ENCODE measurements around the gene IPO11.

Gene IPO11

DNA sequence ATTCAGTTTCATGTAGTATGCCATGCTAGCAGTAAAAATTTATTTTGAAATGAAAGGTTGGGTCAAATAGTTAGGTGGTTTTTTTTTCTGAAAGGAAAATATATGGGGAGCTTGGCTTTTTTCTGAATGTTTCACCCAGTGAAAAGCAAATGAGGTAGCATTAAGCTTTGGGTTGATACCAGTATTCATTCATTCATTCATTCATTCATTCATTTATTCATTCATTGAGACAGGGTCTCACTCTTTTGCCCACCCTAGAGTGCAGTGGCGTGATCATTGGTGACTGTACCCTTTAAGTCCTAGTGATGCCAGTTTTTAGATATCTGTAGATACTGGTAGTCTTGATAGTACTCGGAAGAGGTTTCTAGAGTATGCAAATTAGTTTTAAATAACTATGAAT, 123.7 kb downstream of the IPO11 start:
- H3K36me3 ChIP-seq (ENCODE audit: control insufficient read depth in 2 of 2, insufficient read depth in 2 of 2, low read length in 2 of 2) = peaks cover 0 to 5% of the 10 kb centered on the region in 2 donors
- no peak overlapping the region for H3K9ac ChIP-seq (ENCODE audit: low read depth in 1 of 2, low read length in 2 of 2)
- H3K4me3 ChIP-seq (ENCODE audit: low read length in 2 of 2) = no peak overlapping the region
- no peaks in the 10 kb centered on the region for H3K9me3 ChIP-seq (ENCODE audit: control insufficient read depth in 2 of 2, low read length in 2 of 2)
- H3K27me3 ChIP-seq (ENCODE audit: control insufficient read depth in 2 of 2, insufficient read depth in 2 of 2, low read length in 2 of 2) = no peaks in the 10 kb centered on the region
- H3K27ac ChIP-seq (ENCODE audit: low read depth in 2 of 2, low read length in 2 of 2) = no peak overlapping the region
- no peaks in the 10 kb centered on the region for H3K4me1 ChIP-seq (ENCODE audit: control insufficient read depth in 2 of 2, insufficient read depth in 2 of 2, low read length in 2 of 2)

DNA sequence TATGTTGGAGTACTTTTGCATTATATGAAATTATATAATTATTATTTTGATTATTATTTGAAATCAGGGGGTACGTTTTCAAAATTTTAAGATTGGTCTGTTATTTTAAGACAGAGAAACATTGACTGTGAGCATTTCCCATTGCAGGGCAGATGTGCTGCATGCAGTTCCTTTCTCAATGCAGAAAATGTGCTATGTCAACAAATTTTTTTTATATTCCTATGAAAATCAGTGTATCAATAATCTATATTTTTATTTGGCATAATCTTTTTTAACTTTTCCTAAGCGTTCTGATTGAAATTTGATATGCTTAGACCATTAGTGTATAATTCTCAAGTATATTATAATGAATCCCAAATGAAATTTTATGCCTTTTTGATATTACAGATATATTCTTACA, 124.2 kb downstream of the IPO11 start:
- Histone ChIP-seq H3K27me3 (ENCODE audit: control insufficient read depth in 2 of 2, insufficient read depth in 2 of 2, low read length in 2 of 2) (no peaks in the 10 kb centered on the region), H3K9me3 (ENCODE audit: control insufficient read depth in 2 of 2, low read length in 2 of 2) (no peaks in the 10 kb centered on the region), H3K27ac (ENCODE audit: low read depth in 2 of 2, low read length in 2 of 2) (no peak overlapping the region), H3K9ac (ENCODE audit: low read depth in 1 of 2, low read length in 2 of 2) (no peak overlapping the region), H3K4me1 (ENCODE audit: control insufficient read depth in 2 of 2, insufficient read depth in 2 of 2, low read length in 2 of 2) (no peaks in the 10 kb centered on the region), H3K36me3 (ENCODE audit: control insufficient read depth in 2 of 2, insufficient read depth in 2 of 2, low read length in 2 of 2) (peaks cover 0 to 3% of the 10 kb centered on the region in 2 donors), H3K4me3 (ENCODE audit: low read length in 2 of 2) (no peak overlapping the region)

DNA sequence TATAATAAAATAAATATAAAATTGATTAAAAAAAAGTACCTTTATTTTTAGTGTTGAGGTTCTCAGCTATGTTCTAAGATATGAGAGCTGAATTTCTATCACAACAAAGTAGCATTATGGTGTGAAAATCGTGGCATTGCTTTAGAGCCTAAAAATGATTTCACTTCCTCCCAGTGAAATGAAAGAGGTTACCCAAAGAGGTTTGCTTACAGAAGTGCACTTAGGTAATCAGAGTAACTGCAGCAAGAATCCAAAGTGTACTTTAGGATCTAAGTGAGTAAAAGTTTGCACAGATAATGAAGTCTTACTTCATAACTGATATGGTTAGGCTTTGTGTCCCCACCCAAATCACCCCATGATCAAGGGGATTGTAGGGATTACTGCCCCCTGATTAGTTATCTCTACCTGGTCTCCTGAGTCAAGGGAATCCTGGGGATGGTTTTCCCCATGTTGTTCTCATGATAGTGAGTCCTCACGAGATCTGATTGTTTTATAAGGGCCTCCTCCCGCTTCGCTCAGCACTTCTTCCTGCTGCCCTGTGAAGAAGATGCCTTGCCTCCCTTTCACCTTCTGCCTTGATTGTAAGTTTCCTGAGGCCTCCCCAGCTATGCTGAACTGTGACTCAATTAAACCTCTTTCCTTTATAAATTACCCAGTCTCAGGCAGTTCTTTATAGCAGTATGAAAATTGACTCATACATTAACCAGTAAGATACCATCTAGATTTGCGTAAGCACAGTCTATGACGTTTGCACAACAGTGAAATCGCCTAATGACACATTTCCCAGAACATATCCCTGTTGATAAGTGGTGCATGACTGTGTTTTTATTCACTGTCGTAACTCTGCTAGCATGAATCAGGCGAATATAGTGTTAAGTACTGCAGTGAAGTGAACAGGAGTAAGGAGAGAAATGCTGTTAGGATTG, 125.7 kb downstream of the IPO11 start:
- H3K4me1 ChIP-seq (ENCODE audit: control insufficient read depth in 2 of 2, insufficient read depth in 2 of 2, low read length in 2 of 2) = no peaks in the 10 kb centered on the region
- no peak overlapping the region for H3K27ac ChIP-seq (ENCODE audit: low read depth in 2 of 2, low read length in 2 of 2)

DNA sequence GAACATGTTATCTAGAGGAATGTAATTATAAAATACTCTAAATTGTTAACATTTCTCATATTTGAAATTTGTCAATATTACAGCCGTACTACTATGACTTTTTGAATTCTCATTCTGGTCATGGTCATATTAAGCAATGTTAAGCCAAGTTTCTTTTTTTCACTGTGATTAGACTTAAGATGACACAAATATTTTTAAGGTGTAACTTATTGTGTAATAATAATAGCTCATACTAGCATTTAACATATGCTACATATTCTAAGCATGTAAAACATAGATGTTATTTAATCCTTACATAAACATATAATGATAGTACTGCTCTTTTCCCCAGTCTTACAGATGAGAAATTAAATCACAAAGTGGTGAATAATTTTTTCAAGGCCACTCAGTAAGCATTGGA, 130.2 kb downstream of the IPO11 start:
- H3K27me3 ChIP-seq (ENCODE audit: control insufficient read depth in 2 of 2, insufficient read depth in 2 of 2, low read length in 2 of 2) = no peaks in the 10 kb centered on the region
- peaks cover 0 to 4% of the 10 kb centered on the region in 2 donors for H3K36me3 ChIP-seq (ENCODE audit: control insufficient read depth in 2 of 2, insufficient read depth in 2 of 2, low read length in 2 of 2)
- no peaks in the 10 kb centered on the region for H3K9me3 ChIP-seq (ENCODE audit: control insufficient read depth in 2 of 2, low read length in 2 of 2)
- no peak overlapping the region for H3K27ac ChIP-seq (ENCODE audit: low read depth in 2 of 2, low read length in 2 of 2)
- no peak overlapping the region for H3K9ac ChIP-seq (ENCODE audit: low read depth in 1 of 2, low read length in 2 of 2)
- H3K4me1 ChIP-seq (ENCODE audit: control insufficient read depth in 2 of 2, insufficient read depth in 2 of 2, low read length in 2 of 2) = no peaks in the 10 kb centered on the region
- H3K4me3 ChIP-seq (ENCODE audit: low read length in 2 of 2) = no peak overlapping the region

More for the DNA sequence above, 125.7 kb downstream of the IPO11 start:
- Histone ChIP-seq H3K4me3 (ENCODE audit: low read length in 2 of 2) (no peak overlapping the region), H3K27me3 (ENCODE audit: control insufficient read depth in 2 of 2, insufficient read depth in 2 of 2, low read length in 2 of 2) (no peaks in the 10 kb centered on the region), H3K36me3 (ENCODE audit: control insufficient read depth in 2 of 2, insufficient read depth in 2 of 2, low read length in 2 of 2) (peaks cover 0 to 4% of the 10 kb centered on the region in 2 donors), H3K9me3 (ENCODE audit: control insufficient read depth in 2 of 2, low read length in 2 of 2) (no peaks in the 10 kb centered on the region), H3K9ac (ENCODE audit: low read depth in 1 of 2, low read length in 2 of 2) (no peak overlapping the region)

GRCh38 chr5:62547945-62548630, 135.5 kb downstream of the IPO11 start:
- no peak overlapping the region for H3K4me3 ChIP-seq (ENCODE audit: low read length in 2 of 2)
- H3K27ac ChIP-seq (ENCODE audit: low read depth in 2 of 2, low read length in 2 of 2) = no peak overlapping the region
- no peaks in the 10 kb centered on the region for H3K9me3 ChIP-seq (ENCODE audit: control insufficient read depth in 2 of 2, low read length in 2 of 2)

DNA sequence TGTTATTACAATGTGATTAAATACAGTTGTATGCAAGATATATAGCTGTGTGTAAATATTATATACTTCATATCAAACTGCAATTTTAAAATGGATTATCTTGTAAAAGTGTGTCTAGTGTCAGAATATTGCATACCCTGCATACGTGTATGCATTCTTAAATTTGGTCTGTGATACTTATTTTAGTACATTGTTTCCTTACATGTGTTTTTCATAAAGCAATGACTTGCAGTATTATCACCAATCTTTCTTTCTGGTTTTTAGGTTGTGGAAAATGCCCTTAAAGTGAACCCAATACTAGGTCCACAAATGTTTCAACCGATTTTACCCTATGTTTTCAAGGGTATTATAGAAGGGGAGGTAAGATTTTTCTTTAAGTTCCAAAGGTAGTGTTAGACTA, 137.5 kb downstream of the IPO11 start:
- no peaks in the 10 kb centered on the region for H3K4me1 ChIP-seq (ENCODE audit: control insufficient read depth in 2 of 2, insufficient read depth in 2 of 2, low read length in 2 of 2)
- no peaks in the 10 kb centered on the region for H3K9me3 ChIP-seq (ENCODE audit: control insufficient read depth in 2 of 2, low read length in 2 of 2)
- H3K27ac ChIP-seq (ENCODE audit: low read depth in 2 of 2, low read length in 2 of 2) = no peak overlapping the region
- no peaks in the 10 kb centered on the region for H3K27me3 ChIP-seq (ENCODE audit: control insufficient read depth in 2 of 2, insufficient read depth in 2 of 2, low read length in 2 of 2)
- H3K4me3 ChIP-seq (ENCODE audit: low read length in 2 of 2) = no peak overlapping the region
- no peak overlapping the region for H3K9ac ChIP-seq (ENCODE audit: low read depth in 1 of 2, low read length in 2 of 2)
- H3K36me3 ChIP-seq (ENCODE audit: control insufficient read depth in 2 of 2, insufficient read depth in 2 of 2, low read length in 2 of 2) = peaks cover 2 to 3% of the 10 kb centered on the region in 2 donors

More at GRCh38 chr5:62547945-62548630, 135.5 kb downstream of the IPO11 start:
- Histone ChIP-seq H3K27me3 (ENCODE audit: control insufficient read depth in 2 of 2, insufficient read depth in 2 of 2, low read length in 2 of 2) (no peaks in the 10 kb centered on the region), H3K36me3 (ENCODE audit: control insufficient read depth in 2 of 2, insufficient read depth in 2 of 2, low read length in 2 of 2) (peaks cover 2 to 3% of the 10 kb centered on the region in 2 donors), H3K4me1 (ENCODE audit: control insufficient read depth in 2 of 2, insufficient read depth in 2 of 2, low read length in 2 of 2) (no peaks in the 10 kb centered on the region), H3K9ac (ENCODE audit: low read depth in 1 of 2, low read length in 2 of 2) (no peak overlapping the region)

GRCh38 chr5:62555930-62556329, 143.4 kb downstream of the IPO11 start:
- Histone ChIP-seq H3K27ac (ENCODE audit: low read depth in 2 of 2, low read length in 2 of 2) (no peak overlapping the region), H3K4me1 (ENCODE audit: control insufficient read depth in 2 of 2, insufficient read depth in 2 of 2, low read length in 2 of 2) (no peaks in the 10 kb centered on the region), H3K9ac (ENCODE audit: low read depth in 1 of 2, low read length in 2 of 2) (no peak overlapping the region), H3K9me3 (ENCODE audit: control insufficient read depth in 2 of 2, low read length in 2 of 2) (no peaks in the 10 kb centered on the region), H3K4me3 (ENCODE audit: low read length in 2 of 2) (no peak overlapping the region), H3K36me3 (ENCODE audit: control insufficient read depth in 2 of 2, insufficient read depth in 2 of 2, low read length in 2 of 2) (peaks cover 0 to 2% of the 10 kb centered on the region in 2 donors), H3K27me3 (ENCODE audit: control insufficient read depth in 2 of 2, insufficient read depth in 2 of 2, low read length in 2 of 2) (no peaks in the 10 kb centered on the region)

DNA sequence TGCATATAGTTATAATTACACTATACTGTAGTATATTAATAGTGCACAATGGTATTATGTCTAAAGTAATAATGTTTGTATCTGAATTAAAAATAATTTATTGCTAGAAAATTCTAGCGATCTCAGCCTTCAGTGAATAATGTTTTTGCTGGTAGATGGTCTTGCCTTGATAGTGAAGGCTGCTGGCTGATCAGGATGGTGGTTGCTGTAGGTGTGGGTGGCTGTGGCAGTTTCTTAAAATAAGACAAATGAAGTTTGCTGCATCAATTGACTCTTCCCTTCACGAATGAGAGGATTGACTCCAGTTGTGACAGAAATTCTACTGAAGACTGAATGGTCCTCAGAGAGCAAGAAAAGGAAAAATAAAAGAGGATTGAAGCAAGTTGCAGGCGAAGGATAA, 146.4 kb downstream of the IPO11 start:
- no peak overlapping the region for H3K9ac ChIP-seq (ENCODE audit: low read depth in 1 of 2, low read length in 2 of 2)
- no peaks in the 10 kb centered on the region for H3K27me3 ChIP-seq (ENCODE audit: control insufficient read depth in 2 of 2, insufficient read depth in 2 of 2, low read length in 2 of 2)
- H3K36me3 ChIP-seq (ENCODE audit: control insufficient read depth in 2 of 2, insufficient read depth in 2 of 2, low read length in 2 of 2) = peaks cover 0 to 2% of the 10 kb centered on the region in 2 donors
- H3K9me3 ChIP-seq (ENCODE audit: control insufficient read depth in 2 of 2, low read length in 2 of 2) = no peaks in the 10 kb centered on the region
- no peak overlapping the region for H3K27ac ChIP-seq (ENCODE audit: low read depth in 2 of 2, low read length in 2 of 2)
- no peaks in the 10 kb centered on the region for H3K4me1 ChIP-seq (ENCODE audit: control insufficient read depth in 2 of 2, insufficient read depth in 2 of 2, low read length in 2 of 2)
- H3K4me3 ChIP-seq (ENCODE audit: low read length in 2 of 2) = no peak overlapping the region

DNA sequence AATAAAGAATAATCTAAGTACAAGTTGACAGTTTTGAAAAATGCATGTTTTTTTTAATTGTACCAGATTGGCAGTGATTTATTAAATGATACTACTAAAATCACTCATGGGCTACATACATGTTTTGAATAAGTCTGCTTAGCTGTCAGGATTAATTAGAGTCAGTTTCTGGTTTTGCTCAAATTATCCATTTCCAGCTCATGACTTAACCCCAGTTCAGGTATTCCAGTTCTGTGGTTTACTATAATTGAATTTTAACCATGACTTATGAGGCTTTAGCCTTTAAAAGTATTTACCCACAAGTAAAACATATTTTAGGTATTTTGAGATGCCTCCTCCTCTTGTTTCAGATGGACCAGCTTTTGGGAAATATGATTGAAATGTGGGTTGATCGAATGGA, 148.2 kb downstream of the IPO11 start:
- Histone ChIP-seq H3K9ac (ENCODE audit: low read depth in 1 of 2, low read length in 2 of 2) (no peak overlapping the region), H3K9me3 (ENCODE audit: control insufficient read depth in 2 of 2, low read length in 2 of 2) (no peaks in the 10 kb centered on the region), H3K4me1 (ENCODE audit: control insufficient read depth in 2 of 2, insufficient read depth in 2 of 2, low read length in 2 of 2) (no peaks in the 10 kb centered on the region), H3K36me3 (ENCODE audit: control insufficient read depth in 2 of 2, insufficient read depth in 2 of 2, low read length in 2 of 2) (peaks cover 0 to 2% of the 10 kb centered on the region in 2 donors), H3K27me3 (ENCODE audit: control insufficient read depth in 2 of 2, insufficient read depth in 2 of 2, low read length in 2 of 2) (no peaks in the 10 kb centered on the region), H3K4me3 (ENCODE audit: low read length in 2 of 2) (no peak overlapping the region), H3K27ac (ENCODE audit: low read depth in 2 of 2, low read length in 2 of 2) (no peak overlapping the region)

- Histone ChIP-seq H3K9ac (ENCODE audit: low read depth in 1 of 2, low read length in 2 of 2) (no peak overlapping the region), H3K27me3 (ENCODE audit: control insufficient read depth in 2 of 2, insufficient read depth in 2 of 2, low read length in 2 of 2) (no peaks in the 10 kb centered on the region), H3K36me3 (ENCODE audit: control insufficient read depth in 2 of 2, insufficient read depth in 2 of 2, low read length in 2 of 2) (peaks cover under 1 to 2% of the 10 kb centered on the region in 2 donors), H3K4me1 (ENCODE audit: control insufficient read depth in 2 of 2, insufficient read depth in 2 of 2, low read length in 2 of 2) (no peaks in the 10 kb centered on the region), H3K9me3 (ENCODE audit: control insufficient read depth in 2 of 2, low read length in 2 of 2) (no peaks in the 10 kb centered on the region), H3K27ac (ENCODE audit: low read depth in 2 of 2, low read length in 2 of 2) (no peak overlapping the region), H3K4me3 (ENCODE audit: low read length in 2 of 2) (no peak overlapping the region)
Measured at GRCh38 chr5:62561896-62562295, 149.3 kb downstream of the IPO11 start.
